Muscle of leg (tissue), 11 donors: ENCODE measurements around the gene CPSF6. TPM values are rescaled to one million over a fixed set of nuclear protein-coding genes. Genes with fewer than 3 reads are reported as not detected.
"Not testable (repeated sequence)": the region's sequence is repeated elsewhere in the genome, so short reads cannot be mapped to it uniquely, and the experiment has no call there.

ENCODE experiments used
- DNase-seq: peaks from one replicate; pipeline ENCODE4 v3.0.0; 2013
- H3K27ac ChIP-seq: one replicate; pipeline ENCODE4 v1.5.1; 2013; ENCODE audit warnings: mild to moderate bottlenecking, low read length, control low read depth
- H3K27me3 ChIP-seq: one replicate; pipeline ENCODE4 v1.6.1; 2013; ENCODE audit warnings: low read length; ENCODE audit not compliant: control insufficient read depth, insufficient read depth
- H3K36me3 ChIP-seq: one replicate; pipeline ENCODE4 v1.6.1; 2013; ENCODE audit warnings: low read length; ENCODE audit not compliant: control insufficient read depth, insufficient read depth
- H3K4me1 ChIP-seq: one replicate; pipeline ENCODE4 v1.6.1; 2013; ENCODE audit warnings: low read length; ENCODE audit not compliant: control insufficient read depth, insufficient read depth
- H3K4me3 ChIP-seq: one replicate; pipeline ENCODE4 v1.5.1; 2013; ENCODE audit warnings: low read length, control low read depth
- H3K9me3 ChIP-seq: replicated peaks from 2 replicates; pipeline ENCODE4 v1.6.1; 2013; ENCODE audit warnings: low read depth, low read length; ENCODE audit not compliant: control insufficient read depth
- WGBS: methylation state at CpG from one replicate; pipeline ENCODE4 v1.1.5; 2013; ENCODE audit warnings: missing lambda C conversion rate; ENCODE audit not compliant: insufficient coverage; 5-methylcytosine and 5-hydroxymethylcytosine counted together
- polyA plus RNA-seq, 8 donors: library from polyadenylated mRNA; unstranded; fragments of 120-200 nt; gene quantifications; one replicate each; pipeline versions ENCODE4 v1.2.1 to v1.2.3, GENCODE V29; 2013; ENCODE audit warnings: inconsistent platforms in 1 of 8, low replicate concordance in 1 of 8; ENCODE audit not compliant: insufficient read length in 8 of 8, insufficient read depth in 1 of 8
- total RNA-seq: library from RNA; stranded (reverse); fragments of 120-200 nt; gene quantifications from one replicate; pipeline ENCODE4 v1.2.4, GENCODE V29; 2013

Gene CPSF6
- total and polyA plus RNA-seq, 9 donors, result 21.1 to 63.3 (median 54.5) TPM

DNA sequence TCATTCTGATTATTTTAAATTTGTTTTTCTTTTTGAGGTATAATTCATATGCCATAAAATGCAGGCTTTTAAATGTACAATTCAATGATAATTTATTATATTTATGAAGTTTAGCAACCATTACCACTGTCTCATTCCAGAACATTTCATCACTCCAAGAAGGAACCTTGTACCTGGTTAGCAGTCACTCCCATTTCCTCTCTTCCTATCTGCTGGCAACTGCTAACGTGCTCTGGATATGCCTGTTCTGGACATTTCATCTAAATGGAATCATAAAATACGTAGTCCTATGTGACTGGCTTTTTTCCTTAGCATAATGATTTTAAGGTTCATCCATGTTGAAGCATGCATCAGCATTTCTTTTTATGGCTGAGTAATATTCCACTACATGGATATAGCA, 15.5 kb downstream of the CPSF6 start:
- peaks cover 22% of the 10 kb centered on the region for H3K36me3 ChIP-seq
- WGBS, result no CpG with 5 or more reads among the region's 2 CpGs
- H3K9me3 ChIP-seq, result no peaks in the 10 kb centered on the region
- DNase-seq, result no peak
- H3K4me1 ChIP-seq, result no peaks in the 10 kb centered on the region
- H3K4me3 ChIP-seq, result no peak overlapping the region
- no peaks in the 10 kb centered on the region for H3K27me3 ChIP-seq
- no peak overlapping the region for H3K27ac ChIP-seq

DNA sequence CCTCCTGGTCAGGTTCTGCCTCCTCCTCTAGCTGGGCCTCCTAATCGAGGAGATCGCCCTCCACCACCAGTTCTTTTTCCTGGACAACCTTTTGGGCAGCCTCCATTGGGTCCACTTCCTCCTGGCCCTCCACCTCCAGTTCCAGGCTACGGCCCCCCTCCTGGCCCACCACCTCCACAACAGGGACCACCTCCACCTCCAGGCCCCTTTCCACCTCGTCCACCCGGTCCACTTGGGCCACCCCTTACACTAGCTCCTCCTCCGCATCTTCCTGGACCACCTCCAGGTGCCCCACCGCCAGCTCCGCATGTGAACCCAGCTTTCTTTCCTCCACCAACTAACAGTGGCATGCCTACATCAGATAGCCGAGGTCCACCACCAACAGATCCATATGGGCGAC, 19.3 kb downstream of the CPSF6 start:
- Histone ChIP-seq H3K36me3 (peaks cover 38% of the 10 kb centered on the region), H3K4me3 (no peak overlapping the region), H3K27ac (no peak overlapping the region), H3K4me1 (no peaks in the 10 kb centered on the region), H3K27me3 (no peaks in the 10 kb centered on the region), H3K9me3 (no peaks in the 10 kb centered on the region)
- 87% methylated on average over 5 of the region's 10 CpGs for WGBS
- no peak for DNase-seq

DNA sequence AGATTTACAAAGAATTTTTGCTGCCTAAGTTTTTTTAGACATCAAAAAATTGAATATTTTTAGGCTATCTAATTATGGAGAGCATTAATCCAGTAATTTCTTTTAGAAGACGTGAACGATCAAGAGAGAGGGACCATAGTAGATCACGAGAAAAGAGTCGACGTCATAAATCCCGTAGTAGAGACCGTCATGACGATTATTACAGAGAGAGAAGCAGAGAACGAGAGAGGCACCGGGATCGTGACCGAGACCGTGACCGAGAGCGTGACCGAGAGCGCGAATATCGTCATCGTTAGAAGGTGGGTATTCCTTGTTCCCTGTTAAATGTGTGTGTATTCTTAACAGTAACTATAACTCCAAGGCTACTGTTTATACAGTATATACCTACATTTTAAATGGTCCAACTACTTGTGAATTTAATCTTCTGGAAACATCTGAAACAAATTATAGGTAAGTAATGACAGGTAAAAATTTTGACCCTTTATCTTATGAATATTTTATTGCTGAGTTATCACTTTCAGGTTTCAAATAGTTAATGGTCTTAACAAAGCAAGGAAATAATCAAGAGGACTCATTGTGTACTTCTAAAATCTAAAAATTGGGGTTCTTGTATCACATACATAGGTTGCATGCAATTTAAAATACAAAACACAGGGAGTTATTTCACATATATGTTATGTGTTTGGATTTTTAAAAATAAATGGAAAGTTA, 23.1 kb downstream of the CPSF6 start:
- no peak for DNase-seq
- Histone ChIP-seq H3K4me1 (no peaks in the 10 kb centered on the region), H3K9me3 (no peaks in the 10 kb centered on the region), H3K27me3 (no peaks in the 10 kb centered on the region), H3K36me3 (peaks cover 28% of the 10 kb centered on the region), H3K4me3 (no peak overlapping the region), H3K27ac (no peak overlapping the region)
- 96% methylated on average over 8 of the region's 20 CpGs for WGBS

DNA sequence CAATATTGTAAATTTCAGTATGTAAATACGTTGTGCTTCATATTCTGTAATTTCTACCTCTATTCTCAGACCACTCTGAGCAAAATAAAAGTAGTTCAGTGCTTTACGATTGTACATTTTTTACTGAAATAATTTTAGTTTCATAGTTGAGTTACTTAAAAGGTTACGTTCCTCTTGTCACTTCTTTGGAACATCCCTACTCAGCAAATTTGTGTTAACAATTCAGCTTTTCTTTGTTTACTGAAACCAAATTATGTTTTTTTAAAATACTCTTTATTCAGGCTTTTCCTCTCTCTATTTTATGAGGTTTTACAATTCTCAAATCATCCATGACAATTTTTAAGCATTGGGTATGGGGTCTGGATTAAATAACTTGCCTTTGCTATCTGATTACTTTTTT, 25.8 kb downstream of the CPSF6 start:
- DNase-seq, result no peak
- Histone ChIP-seq H3K36me3 (peaks cover 14% of the 10 kb centered on the region), H3K4me1 (no peaks in the 10 kb centered on the region), H3K27me3 (no peaks in the 10 kb centered on the region), H3K27ac (no peak overlapping the region), H3K9me3 (no peaks in the 10 kb centered on the region), H3K4me3 (no peak overlapping the region)
- WGBS, result no CpG with 5 or more reads among the region's 3 CpGs

DNA sequence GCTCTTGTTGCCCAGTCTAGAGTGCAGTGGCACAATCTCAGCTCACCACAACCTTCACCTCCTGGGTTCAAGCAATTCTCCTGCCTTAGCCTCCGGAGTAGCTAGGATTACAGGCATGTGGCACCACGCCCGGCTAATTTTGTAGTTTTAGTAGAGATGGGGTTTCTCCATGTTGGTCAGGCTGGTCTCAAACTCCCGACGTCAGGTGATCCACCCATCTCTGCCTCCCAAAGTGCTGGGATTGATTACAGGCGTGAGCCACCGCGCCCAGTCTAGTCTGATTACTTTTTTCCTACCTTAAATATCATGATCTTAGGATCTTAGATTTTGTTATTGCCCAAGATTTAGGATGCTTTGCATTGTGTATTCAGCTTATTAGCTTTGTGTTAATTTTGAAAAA, 26.3 kb downstream of the CPSF6 start:
- H3K4me3 ChIP-seq, H3K27ac ChIP-seq, H3K36me3 ChIP-seq, H3K9me3 ChIP-seq, DNase-seq, H3K4me1 ChIP-seq, H3K27me3 ChIP-seq: not testable (repeated sequence)
- WGBS, result no CpG with 5 or more reads among the region's 8 CpGs

DNA sequence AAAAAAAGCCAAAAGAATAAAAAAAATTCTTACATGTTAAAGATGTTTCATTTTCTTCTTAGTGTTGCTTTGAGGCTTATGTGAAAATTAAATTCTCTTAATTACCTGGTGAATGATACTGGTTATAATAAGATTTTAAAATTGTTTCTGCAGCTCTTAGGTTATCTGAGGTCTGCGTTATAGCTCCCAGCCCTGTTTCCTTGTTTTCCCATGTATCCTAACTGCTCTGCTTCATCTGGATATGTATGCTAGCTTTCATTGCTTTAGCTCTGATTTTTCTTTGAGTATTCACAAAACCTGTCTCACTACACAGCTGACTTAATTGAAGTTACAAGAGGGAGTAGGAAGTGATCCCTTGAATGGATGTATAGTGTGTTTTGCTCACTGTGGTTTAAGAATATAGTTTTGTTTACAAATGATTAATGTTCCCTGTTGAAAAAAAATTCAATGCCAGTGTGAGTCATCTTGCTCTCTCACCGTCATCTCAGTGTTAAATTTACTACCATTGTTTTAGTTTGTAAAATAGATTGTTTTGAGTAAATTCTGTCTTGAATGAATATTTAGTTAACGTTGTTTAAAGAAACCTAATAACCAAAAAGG, 26.8 kb downstream of the CPSF6 start:
- H3K4me3 ChIP-seq, result no peak overlapping the region
- no CpG with 5 or more reads among the region's 3 CpGs for WGBS
- H3K27ac ChIP-seq, result no peak overlapping the region
- H3K4me1 ChIP-seq, result no peaks in the 10 kb centered on the region
- H3K9me3 ChIP-seq, result no peaks in the 10 kb centered on the region
- H3K36me3 ChIP-seq, result peaks cover 7% of the 10 kb centered on the region
- no peaks in the 10 kb centered on the region for H3K27me3 ChIP-seq
- DNase-seq, result no peak

DNA sequence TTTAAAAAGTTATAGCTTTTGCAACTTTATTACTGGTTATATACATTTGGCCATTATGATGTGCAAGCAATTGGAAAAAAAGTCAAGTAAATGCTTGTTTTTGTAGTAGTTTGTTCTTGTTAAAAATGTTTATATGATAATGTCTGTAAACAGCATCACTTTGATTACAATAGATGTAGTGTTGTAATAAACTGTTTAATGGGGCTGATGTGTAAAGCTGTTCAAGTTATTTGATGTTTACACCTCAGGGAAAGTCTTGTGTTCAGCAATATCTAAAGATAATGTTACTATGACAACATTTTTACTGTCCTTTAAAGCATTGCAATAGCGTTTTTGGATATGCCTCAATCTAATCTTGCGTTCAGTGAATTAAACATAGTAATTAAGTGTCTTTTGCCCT, 30.4 kb downstream of the CPSF6 start:
- no peaks in the 10 kb centered on the region for H3K36me3 ChIP-seq
- no peak for DNase-seq
- no peak overlapping the region for H3K4me3 ChIP-seq
- WGBS, result no CpG with 5 or more reads among the region's 2 CpGs
- no peak overlapping the region for H3K27ac ChIP-seq
- no peaks in the 10 kb centered on the region for H3K9me3 ChIP-seq
- H3K4me1 ChIP-seq, result no peaks in the 10 kb centered on the region
- no peaks in the 10 kb centered on the region for H3K27me3 ChIP-seq

DNA sequence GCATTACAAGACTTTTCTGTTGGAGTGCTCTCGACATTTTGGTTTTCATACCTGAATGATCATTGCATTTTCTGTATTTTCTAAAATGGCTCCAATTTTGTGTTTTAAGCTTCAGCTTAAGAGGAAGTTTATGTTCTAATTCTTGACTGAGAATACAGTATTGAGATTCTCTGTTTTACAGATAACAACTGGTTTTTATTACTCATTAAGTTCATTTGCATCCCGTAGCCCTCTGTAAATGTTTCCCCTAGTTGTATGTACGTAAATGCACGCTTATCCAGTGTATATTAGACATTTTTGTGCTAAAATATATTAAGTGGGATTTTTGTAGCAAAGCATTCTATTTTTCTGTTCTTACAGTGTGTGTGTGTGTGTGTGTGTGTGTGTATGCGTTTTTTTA, 33.1 kb downstream of the CPSF6 start:
- no peaks in the 10 kb centered on the region for H3K36me3 ChIP-seq
- H3K27ac ChIP-seq, result no peak overlapping the region
- no peaks in the 10 kb centered on the region for H3K9me3 ChIP-seq
- no peaks in the 10 kb centered on the region for H3K27me3 ChIP-seq
- no peak for DNase-seq
- H3K4me3 ChIP-seq, result no peak overlapping the region
- no CpG with 5 or more reads among the region's 5 CpGs for WGBS
- H3K4me1 ChIP-seq, result no peaks in the 10 kb centered on the region

DNA sequence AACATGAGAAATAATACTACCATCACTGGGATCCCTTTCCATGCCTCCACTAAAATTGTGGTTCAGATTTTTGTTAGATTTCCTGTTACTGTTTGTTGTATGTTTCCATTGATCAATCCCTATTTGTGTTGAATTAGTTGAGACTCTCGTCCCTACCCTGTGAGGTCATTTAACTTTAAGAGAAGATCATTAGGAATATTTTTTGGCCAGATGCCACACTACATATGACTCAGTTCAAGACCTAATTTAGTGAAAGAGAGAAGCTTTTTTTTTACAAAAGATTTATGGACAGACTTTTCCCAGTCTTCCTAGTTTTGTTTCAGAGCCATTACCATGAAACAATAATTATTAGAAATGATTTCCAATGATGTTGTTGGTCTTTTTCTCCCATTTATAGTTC, 35.5 kb downstream of the CPSF6 start:
- no peaks in the 10 kb centered on the region for H3K9me3 ChIP-seq
- no peak overlapping the region for H3K4me3 ChIP-seq
- H3K4me1 ChIP-seq, result no peaks in the 10 kb centered on the region
- no CpG with 5 or more reads among the region's 1 CpG for WGBS
- H3K27ac ChIP-seq, result no peak overlapping the region
- H3K36me3 ChIP-seq, result no peaks in the 10 kb centered on the region
- no peaks in the 10 kb centered on the region for H3K27me3 ChIP-seq
- peak; percentile 14 for DNase-seq

DNA sequence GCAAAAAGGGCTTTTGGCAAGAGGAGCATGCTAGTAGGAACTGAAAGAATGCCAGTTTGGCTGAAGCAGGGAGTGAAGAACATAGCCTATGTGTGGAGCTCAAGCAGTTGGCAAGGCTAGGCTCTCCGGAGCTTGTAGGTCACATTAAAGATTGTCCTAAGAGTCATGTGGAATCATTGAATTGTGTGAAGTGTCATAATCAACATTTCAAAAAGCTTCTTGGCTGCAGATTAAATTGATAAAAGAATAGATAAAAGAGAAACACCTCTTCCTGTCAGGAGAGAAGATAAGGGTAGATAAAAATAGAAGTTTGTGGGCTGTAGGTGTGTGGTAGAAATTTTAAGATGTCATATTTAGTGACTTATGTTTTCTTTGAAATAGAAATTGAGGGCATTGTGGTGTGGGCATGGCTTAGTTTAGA, 36.1 kb downstream of the CPSF6 start:
- H3K27me3 ChIP-seq, result no peaks in the 10 kb centered on the region
- no peak overlapping the region for H3K4me3 ChIP-seq
- H3K4me1 ChIP-seq, result no peaks in the 10 kb centered on the region
- no CpG with 5 or more reads among the region's 1 CpG for WGBS
- no peaks in the 10 kb centered on the region for H3K36me3 ChIP-seq
- DNase-seq, result no peak
- no peak overlapping the region for H3K27ac ChIP-seq
- no peaks in the 10 kb centered on the region for H3K9me3 ChIP-seq
